Upper lobe of left lung (tissue), 4 donors: ENCODE measurements around the gene COL23A1.

Experiments used
- EP300 ChIP-seq, 4 donors: sonication (generic); formaldehyde crosslinking; IDR thresholded peaks; one replicate each; pipeline ENCODE4 v1.5.1; 2017; ENCODE audit warnings: antibody characterized with exemption in 4 of 4, control low read depth in 2 of 4
- POLR2A ChIP-seq, 4 donors: fragments of 450-650 bp; IDR thresholded peaks; one replicate each; pipeline ENCODE4 v1.5.1; 2016 to 2017; ENCODE audit warnings: antibody characterized with exemption in 4 of 4, mild to moderate bottlenecking in 2 of 4
- TF ChIP-seq, protein P1 (sequence below), 6 experiments: fragments of 450-650 bp in 4 of 6; fragments of 200-600 bp in 2 of 6; sonication (generic) in 2 of 6; IDR thresholded peaks; one replicate each; pipeline ENCODE4 v1.5.1; 2016 to 2019; ENCODE audit warnings: antibody characterized with exemption in 6 of 6

DNA sequence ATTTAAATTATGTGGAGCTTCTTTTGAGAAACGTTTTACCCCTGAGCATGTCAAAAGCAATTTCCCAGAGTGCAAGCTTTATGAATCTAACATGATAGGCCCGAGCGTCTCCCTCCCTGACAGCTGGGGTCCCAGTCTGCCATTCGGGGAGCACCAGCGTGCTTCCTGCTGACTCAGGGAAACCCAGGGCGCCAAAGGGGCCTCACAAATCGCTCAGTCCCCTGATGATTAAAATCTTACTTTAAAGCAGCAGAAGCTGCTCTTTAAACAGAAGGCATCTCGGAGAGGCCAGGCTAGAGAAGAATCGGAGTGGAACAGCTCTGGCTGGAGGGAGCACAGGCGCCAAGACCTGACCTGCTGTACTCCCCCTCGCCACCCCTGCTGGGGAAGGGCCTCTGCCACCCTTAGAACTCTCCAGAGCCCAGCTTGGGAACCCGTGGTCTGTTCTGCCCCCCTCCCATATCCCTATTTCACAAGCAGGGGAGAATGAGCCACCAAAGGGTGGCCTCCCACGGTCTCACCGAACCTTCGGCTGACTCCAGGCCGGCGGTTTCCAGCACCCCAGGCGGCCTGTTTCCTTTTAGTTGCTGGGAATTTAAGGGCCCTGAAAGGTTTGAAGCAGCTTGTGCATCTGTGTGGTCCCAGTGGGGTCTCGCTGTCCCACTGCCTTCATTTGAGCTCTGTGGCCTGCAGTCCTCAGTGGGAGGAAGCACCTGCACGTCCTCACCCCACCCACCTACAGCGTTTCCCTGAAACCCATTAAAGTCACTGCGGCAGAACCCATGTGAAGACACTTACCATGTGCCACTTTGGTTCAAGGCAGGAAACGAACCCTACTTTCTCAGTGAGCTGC lies 147.6 kb downstream of the COL23A1 start:
- TF ChIP-seq POLR2A (IDR thresholded peaks at IDR 0.05) (no peak), EP300 (IDR thresholded peaks at IDR 0.05) (no peak)
- TF ChIP-seq, protein P1, sequence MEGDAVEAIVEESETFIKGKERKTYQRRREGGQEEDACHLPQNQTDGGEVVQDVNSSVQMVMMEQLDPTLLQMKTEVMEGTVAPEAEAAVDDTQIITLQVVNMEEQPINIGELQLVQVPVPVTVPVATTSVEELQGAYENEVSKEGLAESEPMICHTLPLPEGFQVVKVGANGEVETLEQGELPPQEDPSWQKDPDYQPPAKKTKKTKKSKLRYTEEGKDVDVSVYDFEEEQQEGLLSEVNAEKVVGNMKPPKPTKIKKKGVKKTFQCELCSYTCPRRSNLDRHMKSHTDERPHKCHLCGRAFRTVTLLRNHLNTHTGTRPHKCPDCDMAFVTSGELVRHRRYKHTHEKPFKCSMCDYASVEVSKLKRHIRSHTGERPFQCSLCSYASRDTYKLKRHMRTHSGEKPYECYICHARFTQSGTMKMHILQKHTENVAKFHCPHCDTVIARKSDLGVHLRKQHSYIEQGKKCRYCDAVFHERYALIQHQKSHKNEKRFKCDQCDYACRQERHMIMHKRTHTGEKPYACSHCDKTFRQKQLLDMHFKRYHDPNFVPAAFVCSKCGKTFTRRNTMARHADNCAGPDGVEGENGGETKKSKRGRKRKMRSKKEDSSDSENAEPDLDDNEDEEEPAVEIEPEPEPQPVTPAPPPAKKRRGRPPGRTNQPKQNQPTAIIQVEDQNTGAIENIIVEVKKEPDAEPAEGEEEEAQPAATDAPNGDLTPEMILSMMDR (IDR thresholded peaks at IDR 0.05): no peak
